Activated T-helper 1 cell treated with anti-CD3 and anti-CD28 coated beads, Interleukin-12 subunit alpha, Interleukin-12 subunit beta, Interleukin-2, Interleukin-4 antibody, amounts not matched to agents 30 ng/mL and 10 ng/mL and 1 ng/mL, durations not matched to agents 14 hours and 24 hours and 36 hours (primary cell): ENCODE data around the gene PHACTR1. TPM values are rescaled to one million over a fixed set of nuclear protein-coding genes. Genes with fewer than 3 reads are reported as not detected.

ENCODE experiments used
- DNase-seq: peaks from one replicate; pipeline ENCODE4 v3.0.0; 2021; ENCODE audit warnings: low spot score
- H3K27ac Mint-ChIP-seq: one replicate; pipeline ENCODE4 v1.8.0; 2021; ENCODE audit warnings: mild to moderate bottlenecking, mixed read lengths
- H3K27me3 Mint-ChIP-seq: one replicate; pipeline ENCODE4 v1.8.0; 2022; ENCODE audit warnings: mild to moderate bottlenecking, moderate library complexity, mixed read lengths; ENCODE audit not compliant: insufficient read depth
- H3K36me3 Mint-ChIP-seq: one replicate; pipeline ENCODE4 v1.8.0; 2021; ENCODE audit warnings: low read depth, mixed read lengths
- H3K4me1 Mint-ChIP-seq: one replicate; pipeline ENCODE4 v1.8.0; 2021; ENCODE audit warnings: low read depth, mixed read lengths
- H3K4me3 Mint-ChIP-seq: one replicate; pipeline ENCODE4 v1.8.0; 2021; ENCODE audit warnings: mild to moderate bottlenecking, moderate library complexity, mixed read lengths
- H3K9me3 Mint-ChIP-seq: one replicate; pipeline ENCODE4 v1.8.0; 2021; ENCODE audit warnings: mixed read lengths
- intact Hi-C: fragments of 100-400 bp; cut with micrococcal nuclease; formaldehyde crosslinking; loops from one replicate; pipeline ENCODE4 v1.15.1; 2024
- total RNA-seq: library from RNA; stranded (reverse); gene quantifications from 2 replicates; pipeline ENCODE4 v1.2.3, GENCODE V29; 2022

Gene PHACTR1
- total RNA-seq, 1 donor from 2014 or later = 0.44 TPM

GRCh38 chr6:13203145-13203544, 486.6 kb downstream of the PHACTR1 start:
- no peak for DNase-seq
- H3K4me3 Mint-ChIP-seq = no peak overlapping the region
- H3K27ac Mint-ChIP-seq = no peak overlapping the region
- H3K4me1 Mint-ChIP-seq = no peaks in the 10 kb centered on the region
- H3K27me3 Mint-ChIP-seq = peaks cover 6% of the 10 kb centered on the region
- intact Hi-C loops = no loop called here
- H3K36me3 Mint-ChIP-seq = no peaks in the 10 kb centered on the region
- H3K9me3 Mint-ChIP-seq = no peaks in the 10 kb centered on the region

GRCh38 chr6:13205106-13205505, 488.5 kb downstream of the PHACTR1 start:
- no peaks in the 10 kb centered on the region for H3K36me3 Mint-ChIP-seq
- intact Hi-C loops = no loop called here
- no peaks in the 10 kb centered on the region for H3K4me1 Mint-ChIP-seq
- H3K27ac Mint-ChIP-seq = no peak overlapping the region
- no peak overlapping the region for H3K4me3 Mint-ChIP-seq
- no peaks in the 10 kb centered on the region for H3K9me3 Mint-ChIP-seq
- no peak for DNase-seq
- H3K27me3 Mint-ChIP-seq = no peaks in the 10 kb centered on the region

- Mint-ChIP-seq H3K36me3 (no peaks in the 10 kb centered on the region), H3K9me3 (no peaks in the 10 kb centered on the region), H3K27ac (no peak overlapping the region), H3K4me1 (no peaks in the 10 kb centered on the region), H3K27me3 (peaks cover 19% of the 10 kb centered on the region), H3K4me3 (no peak overlapping the region)
- intact Hi-C loops = no loop called here
- DNase-seq = no peak
These were observed 495.5 kb downstream of the PHACTR1 start for GRCh38 chr6:13212096-13212495.

GRCh38 chr6:13212538-13212937, 496.0 kb downstream of the PHACTR1 start:
- Mint-ChIP-seq H3K27me3 (peaks cover 19% of the 10 kb centered on the region), H3K4me3 (no peak overlapping the region), H3K27ac (no peak overlapping the region), H3K9me3 (no peaks in the 10 kb centered on the region), H3K4me1 (no peaks in the 10 kb centered on the region), H3K36me3 (no peaks in the 10 kb centered on the region)
- DNase-seq = no peak
- intact Hi-C loops = no loop called here

GRCh38 chr6:13215390-13215789, 498.8 kb downstream of the PHACTR1 start:
- Mint-ChIP-seq H3K27ac (no peak overlapping the region), H3K9me3 (no peaks in the 10 kb centered on the region), H3K4me1 (no peaks in the 10 kb centered on the region), H3K4me3 (no peak overlapping the region), H3K36me3 (no peaks in the 10 kb centered on the region), H3K27me3 (peaks cover 25% of the 10 kb centered on the region)
- no peak for DNase-seq
- intact Hi-C loops = no loop called here

- Mint-ChIP-seq H3K36me3 (no peaks in the 10 kb centered on the region), H3K9me3 (no peaks in the 10 kb centered on the region), H3K4me3 (no peak overlapping the region), H3K27me3 (peaks cover 25% of the 10 kb centered on the region), H3K27ac (no peak overlapping the region), H3K4me1 (no peaks in the 10 kb centered on the region)
- DNase-seq = no peak
- intact Hi-C loops = no loop called here
These were observed 499.9 kb downstream of the PHACTR1 start for GRCh38 chr6:13216236-13217014.

- Mint-ChIP-seq H3K9me3 (no peaks in the 10 kb centered on the region), H3K27me3 (peaks cover 25% of the 10 kb centered on the region)
These were observed 500.8 kb downstream of the PHACTR1 start for GRCh38 chr6:13217206-13217905.

GRCh38 chr6:13220266-13220665, 503.7 kb downstream of the PHACTR1 start:
- Mint-ChIP-seq H3K9me3 (no peaks in the 10 kb centered on the region), H3K36me3 (no peaks in the 10 kb centered on the region), H3K4me1 (no peaks in the 10 kb centered on the region), H3K27ac (no peak overlapping the region), H3K4me3 (no peak overlapping the region), H3K27me3 (peaks cover 12% of the 10 kb centered on the region)
- DNase-seq = no peak
- intact Hi-C loops = no loop called here

More at GRCh38 chr6:13217206-13217905, 500.8 kb downstream of the PHACTR1 start:
- no peak overlapping the region for H3K27ac Mint-ChIP-seq
- no peaks in the 10 kb centered on the region for H3K36me3 Mint-ChIP-seq
- no peaks in the 10 kb centered on the region for H3K4me1 Mint-ChIP-seq
- intact Hi-C loops = no loop called here
- no peak overlapping the region for H3K4me3 Mint-ChIP-seq
- DNase-seq = no peak

- no peaks in the 10 kb centered on the region for H3K9me3 Mint-ChIP-seq
- no peak for DNase-seq
- H3K4me1 Mint-ChIP-seq = no peaks in the 10 kb centered on the region
- no peak overlapping the region for H3K4me3 Mint-ChIP-seq
- H3K27ac Mint-ChIP-seq = no peak overlapping the region
- H3K36me3 Mint-ChIP-seq = no peaks in the 10 kb centered on the region
- H3K27me3 Mint-ChIP-seq = peaks cover 6% of the 10 kb centered on the region
- intact Hi-C loops = no loop called here
These were observed 505.5 kb downstream of the PHACTR1 start for GRCh38 chr6:13222048-13222447.

DNA sequence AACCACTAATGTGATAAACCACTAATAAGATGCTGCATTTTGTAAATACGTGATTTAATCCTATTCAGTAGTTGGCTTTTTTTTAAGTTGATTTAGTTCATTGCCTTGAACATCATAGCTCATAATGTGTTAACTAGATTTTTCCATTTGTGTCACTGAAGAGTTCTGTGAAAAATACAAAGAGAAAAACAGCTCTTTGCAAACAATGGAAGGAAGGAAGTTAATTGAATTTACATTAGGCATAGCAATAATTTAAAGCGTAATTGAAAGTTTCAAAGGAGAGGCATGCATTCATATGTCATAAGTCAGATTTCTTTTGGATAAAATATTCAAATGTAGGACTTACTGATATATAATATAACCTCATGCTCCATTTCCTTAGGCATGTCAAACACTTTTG, 509.5 kb downstream of the PHACTR1 start:
- Mint-ChIP-seq H3K36me3 (peaks cover 3% of the 10 kb centered on the region), H3K9me3 (peaks cover 3% of the 10 kb centered on the region), H3K4me3 (no peak overlapping the region), H3K27me3 (no peaks in the 10 kb centered on the region), H3K27ac (no peak overlapping the region), H3K4me1 (peaks cover 12% of the 10 kb centered on the region)
- intact Hi-C loops = no loop called here
- DNase-seq = no peak

GRCh38 chr6:13228264-13229204, 512.0 kb downstream of the PHACTR1 start:
- H3K4me3 Mint-ChIP-seq = no peak overlapping the region
- H3K4me1 Mint-ChIP-seq = peaks cover 12% of the 10 kb centered on the region
- peaks cover 3% of the 10 kb centered on the region for H3K9me3 Mint-ChIP-seq
- H3K36me3 Mint-ChIP-seq = peaks cover 3% of the 10 kb centered on the region
- DNase-seq = no peak
- intact Hi-C loops = no loop called here
- no peak overlapping the region for H3K27ac Mint-ChIP-seq
- H3K27me3 Mint-ChIP-seq = peaks cover 7% of the 10 kb centered on the region

GRCh38 chr6:13229205-13230085, 512.9 kb downstream of the PHACTR1 start:
- peaks cover 3% of the 10 kb centered on the region for H3K36me3 Mint-ChIP-seq

More at GRCh38 chr6:13229205-13230085, 512.9 kb downstream of the PHACTR1 start:
- Mint-ChIP-seq H3K4me1 (peaks cover 12% of the 10 kb centered on the region), H3K27me3 (peaks cover 10% of the 10 kb centered on the region), H3K9me3 (peaks cover 3% of the 10 kb centered on the region), H3K4me3 (peak overlapping the region; percentile 2), H3K27ac (peak overlapping the region; percentile 38)
- intact Hi-C loops = no loop called here
- peak; percentile 9 for DNase-seq
